Measurements from ENCODE around the gene ANGPTL8. TPM values are rescaled to one million over a fixed set of nuclear protein-coding genes. Genes with fewer than 3 reads are reported as not detected.

ANGPTL8 gene
- total RNA-seq, 1 donor from 2014 or later: not detected

DNA sequence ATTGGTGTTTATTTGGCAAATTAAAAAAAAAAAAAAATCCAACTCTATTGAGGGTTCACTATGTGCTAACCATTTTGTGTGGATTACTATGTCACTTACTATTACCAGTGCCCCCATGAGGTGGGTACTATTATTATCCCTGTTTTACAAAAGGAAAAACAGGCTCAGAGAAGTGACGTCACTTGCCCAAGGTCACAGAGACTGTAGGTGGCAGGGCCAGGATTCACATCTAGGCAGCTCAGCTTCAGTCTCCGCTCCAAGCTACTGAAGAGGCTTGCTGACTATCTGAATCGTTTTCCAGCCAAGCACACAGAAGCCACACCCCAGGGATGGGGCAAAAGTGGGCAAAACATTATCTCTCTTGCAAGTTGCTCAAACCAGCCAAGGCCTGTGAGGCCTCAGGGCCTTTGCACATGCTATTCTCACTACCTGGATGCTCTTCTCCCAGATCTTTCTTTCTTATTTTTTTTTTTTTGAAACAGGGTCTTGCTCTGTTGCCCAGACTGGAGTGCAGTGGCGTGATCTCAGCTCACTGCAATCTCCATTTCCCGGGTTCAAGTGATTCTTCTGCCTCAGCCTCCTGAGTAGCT, 4.8 kb upstream of the ANGPTL8 start:
- intact Hi-C loops (cut with micrococcal nuclease): no loop called here

DNA sequence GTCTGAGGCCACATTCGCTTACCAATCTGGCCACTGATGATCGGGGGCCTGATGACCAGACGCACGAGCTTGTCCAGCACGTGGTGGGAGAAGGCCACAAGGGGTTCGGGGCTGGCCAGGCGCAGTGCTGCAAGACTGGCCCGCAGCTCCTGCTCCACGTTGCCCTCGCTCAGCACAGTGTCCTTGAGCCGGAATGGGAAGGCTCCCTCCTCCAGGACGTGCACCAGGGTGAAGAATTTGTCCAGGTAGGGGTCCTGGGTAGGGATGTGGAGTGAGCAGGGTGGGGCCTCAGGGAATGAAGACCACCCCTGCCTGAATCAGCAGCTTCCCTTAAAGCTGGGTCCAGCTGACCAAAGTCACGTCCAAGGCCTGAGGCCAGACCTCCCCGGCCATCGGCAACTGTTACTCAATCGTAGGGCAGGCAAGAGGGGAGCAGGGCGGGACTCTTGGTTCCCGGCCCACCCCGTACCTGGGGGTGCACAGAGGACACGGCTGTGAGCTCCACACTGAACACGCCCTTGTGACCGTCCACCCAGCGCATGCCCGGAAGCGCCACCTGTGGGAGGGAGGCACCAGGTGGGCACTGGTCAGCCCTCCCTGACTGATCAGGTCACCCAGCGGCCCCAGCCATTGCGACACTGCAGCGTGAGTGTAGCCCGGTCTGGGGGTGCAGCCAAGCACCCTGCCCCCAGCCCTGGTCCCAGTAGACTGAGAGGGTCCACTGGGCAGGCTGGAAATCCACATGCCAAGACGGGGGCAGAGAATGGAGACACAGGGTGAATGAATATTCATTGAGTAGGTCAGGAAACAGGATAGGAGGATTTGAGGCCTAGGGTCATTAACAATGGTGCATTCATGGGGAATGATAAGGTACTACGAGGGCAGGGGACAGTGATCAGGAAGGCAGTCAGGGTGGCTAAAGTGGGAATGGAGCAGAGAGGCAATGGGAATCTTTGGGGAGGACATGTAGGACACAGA, 2.8 kb upstream of the ANGPTL8 start:
- intact Hi-C loops (cut with micrococcal nuclease): no loop called here

DNA sequence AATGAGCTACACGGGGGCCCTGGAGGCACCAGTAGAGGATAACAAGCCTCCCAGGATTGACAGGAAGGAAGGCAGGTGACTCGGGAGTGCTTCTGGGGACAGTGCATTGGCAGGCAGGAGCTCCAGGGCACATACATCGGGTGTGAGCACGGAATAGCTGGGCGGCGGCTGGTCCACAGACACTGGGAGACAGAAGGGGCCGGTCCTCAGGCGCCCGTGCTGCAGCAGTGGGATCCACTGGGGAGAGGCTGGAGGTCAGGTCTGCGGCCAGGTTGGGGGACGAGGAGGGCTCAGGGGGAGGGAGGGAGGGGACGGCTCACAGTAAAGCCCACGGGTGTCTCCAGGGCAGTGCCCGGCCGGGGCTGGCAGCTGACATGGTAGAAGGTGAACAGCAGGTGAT, 2.1 kb upstream of the ANGPTL8 start:
- intact Hi-C loops (cut with micrococcal nuclease): no loop called here

DNA sequence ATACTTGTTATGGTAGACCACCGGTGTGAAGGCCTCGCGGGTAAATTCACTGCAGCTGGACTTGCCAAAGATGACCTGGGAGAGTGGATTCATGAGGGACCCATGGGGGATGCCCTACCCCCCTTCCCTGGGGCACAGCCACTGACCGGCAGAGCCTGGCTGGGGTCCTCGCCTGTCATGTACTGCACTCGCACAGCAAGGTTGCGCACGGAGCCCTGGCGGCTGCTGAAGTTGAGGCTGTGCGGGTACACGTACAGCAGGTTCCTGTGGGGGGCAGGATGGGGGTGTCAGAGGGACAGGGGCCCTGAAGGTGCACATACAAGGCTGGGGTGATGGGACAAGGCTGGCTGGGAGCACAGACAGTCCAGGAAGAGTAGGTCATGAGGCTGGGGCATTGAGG, 1.4 kb upstream of the ANGPTL8 start:
- intact Hi-C loops (cut with micrococcal nuclease): no loop called here

DNA sequence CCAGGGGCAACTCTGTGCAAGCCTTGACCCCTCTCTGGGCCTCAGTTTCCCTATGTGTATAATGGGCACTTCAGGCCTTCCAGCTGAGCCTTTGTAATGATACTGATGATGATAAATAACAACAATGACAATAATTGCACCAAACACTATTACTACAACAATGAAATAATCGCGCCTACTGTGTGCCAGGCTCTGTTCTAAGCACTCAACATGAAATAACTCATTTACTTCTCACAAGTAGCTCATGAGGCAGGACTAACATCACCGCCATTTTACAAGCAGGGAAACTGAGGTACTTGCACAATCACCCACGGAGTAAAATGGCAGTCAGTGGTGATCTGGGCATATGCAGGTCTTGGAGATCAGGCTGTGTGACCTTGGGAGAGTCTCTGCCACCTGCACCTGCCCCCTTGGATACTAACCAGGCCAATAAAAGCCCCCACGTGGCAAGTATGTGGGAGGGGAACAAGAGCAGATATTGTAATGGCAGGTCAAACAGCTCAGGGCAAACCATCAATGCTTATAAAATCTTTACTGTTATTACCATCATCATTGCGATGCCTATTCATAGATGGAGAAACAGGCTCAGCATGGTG, 540 bp upstream of the ANGPTL8 start:
- intact Hi-C loops (cut with micrococcal nuclease): no loop called here

DNA sequence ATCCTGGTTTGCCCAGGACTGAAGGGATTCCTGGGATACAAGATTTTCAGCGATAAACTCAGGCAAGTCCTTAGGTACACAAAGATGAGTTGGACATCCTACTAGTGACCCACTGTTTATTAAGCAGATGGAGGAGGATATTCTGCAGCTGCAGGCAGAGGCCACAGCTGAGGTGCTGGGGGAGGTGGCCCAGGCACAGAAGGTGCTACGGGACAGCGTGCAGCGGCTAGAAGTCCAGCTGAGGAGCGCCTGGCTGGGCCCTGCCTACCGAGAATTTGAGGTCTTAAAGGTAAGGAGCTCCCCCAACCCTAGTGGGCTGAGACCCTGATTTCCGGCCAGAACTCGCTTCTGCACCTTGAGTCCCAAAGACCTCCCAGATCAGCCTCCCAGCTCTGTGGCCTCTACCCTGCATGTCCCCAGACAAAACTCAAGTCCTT, 607 bp downstream of the ANGPTL8 start:
- intact Hi-C loops (cut with micrococcal nuclease): no loop called here

DNA sequence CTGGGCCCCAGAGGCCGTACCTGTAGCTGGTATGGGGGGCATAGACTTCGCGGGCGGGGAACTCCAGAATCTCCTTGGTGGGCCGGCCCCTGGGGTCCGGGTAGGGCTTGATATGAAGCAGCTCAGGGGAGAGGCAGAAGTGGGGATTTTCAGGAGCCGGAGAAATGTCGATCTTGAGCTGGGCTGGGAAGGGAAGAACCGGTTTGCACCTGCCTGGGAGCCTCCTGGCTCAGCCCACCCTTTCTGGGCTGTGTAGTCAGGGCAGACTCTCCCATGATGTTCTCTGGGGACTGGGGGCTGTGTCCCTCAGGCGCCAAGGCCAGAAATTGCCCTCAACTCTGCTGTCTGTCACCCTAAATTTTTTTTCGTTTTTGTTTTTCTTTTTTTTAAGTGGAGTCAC, 2.6 kb downstream of the ANGPTL8 start:
- intact Hi-C loops (cut with micrococcal nuclease): no loop called here

DNA sequence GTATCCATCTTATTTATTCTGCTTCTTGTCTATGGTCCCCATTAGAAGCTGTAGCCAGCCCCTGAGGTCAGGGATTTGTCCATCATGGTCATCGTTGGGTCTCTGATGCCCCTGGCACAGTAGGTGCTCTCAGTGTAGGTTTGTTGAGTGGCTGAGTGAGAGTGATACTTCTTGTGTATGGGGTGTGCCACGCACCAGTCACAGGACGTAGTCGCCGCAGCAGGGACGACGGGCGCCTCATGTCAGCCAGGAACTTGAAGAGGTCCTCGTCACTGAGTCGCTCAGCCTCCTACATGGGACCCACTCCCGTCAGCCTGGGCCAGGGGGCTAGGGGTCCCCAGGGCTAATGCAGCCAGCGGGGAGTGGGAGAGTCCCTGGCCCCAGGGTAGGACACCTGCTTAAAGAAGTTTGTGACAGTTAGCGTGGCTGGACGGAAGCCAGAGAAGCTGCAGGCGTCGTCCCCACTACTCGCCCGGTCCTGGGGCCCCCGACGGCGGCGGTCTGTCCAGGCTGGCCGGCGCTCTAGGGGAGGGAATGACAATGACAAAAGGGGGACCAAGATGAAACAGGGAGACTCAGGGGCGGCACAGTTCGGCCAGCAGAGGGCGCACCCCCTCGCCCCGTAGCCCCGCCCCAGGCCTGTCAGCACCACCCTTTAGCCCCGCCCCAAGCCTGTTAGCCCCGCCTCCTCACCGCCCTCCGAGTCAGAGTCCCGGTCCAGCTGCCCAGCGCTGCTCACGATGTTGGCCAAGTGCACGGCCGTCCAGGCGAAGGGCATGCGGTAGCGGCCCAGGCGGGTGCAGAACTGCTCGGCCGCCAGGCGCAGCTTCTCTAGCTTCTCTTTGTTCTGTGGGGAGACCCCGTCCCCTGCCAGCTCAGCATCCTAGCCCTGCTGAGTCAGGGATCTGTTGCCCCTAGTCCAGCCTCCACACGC, 3.7 kb downstream of the ANGPTL8 start:
- intact Hi-C loops (cut with micrococcal nuclease): no loop called here

DNA sequence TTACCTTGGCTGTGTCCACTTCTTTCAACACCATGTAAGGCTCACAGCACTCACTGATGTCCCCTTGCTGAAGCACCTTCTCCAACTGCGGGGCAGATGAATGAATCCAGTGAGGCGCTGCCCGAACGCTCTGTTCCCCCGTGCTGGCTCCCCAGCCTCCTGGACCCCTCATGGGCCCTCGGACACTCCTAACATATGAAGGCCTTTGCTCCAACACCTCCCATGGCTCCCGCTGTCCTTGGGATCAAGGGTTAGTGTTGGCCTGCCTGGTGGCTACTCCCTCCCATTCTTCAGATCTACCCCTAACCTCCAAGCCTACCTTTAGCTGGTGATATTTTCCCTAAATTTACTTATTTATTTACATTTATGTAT, 4.4 kb downstream of the ANGPTL8 start:
- intact Hi-C loops (cut with micrococcal nuclease): no loop called here

DNA sequence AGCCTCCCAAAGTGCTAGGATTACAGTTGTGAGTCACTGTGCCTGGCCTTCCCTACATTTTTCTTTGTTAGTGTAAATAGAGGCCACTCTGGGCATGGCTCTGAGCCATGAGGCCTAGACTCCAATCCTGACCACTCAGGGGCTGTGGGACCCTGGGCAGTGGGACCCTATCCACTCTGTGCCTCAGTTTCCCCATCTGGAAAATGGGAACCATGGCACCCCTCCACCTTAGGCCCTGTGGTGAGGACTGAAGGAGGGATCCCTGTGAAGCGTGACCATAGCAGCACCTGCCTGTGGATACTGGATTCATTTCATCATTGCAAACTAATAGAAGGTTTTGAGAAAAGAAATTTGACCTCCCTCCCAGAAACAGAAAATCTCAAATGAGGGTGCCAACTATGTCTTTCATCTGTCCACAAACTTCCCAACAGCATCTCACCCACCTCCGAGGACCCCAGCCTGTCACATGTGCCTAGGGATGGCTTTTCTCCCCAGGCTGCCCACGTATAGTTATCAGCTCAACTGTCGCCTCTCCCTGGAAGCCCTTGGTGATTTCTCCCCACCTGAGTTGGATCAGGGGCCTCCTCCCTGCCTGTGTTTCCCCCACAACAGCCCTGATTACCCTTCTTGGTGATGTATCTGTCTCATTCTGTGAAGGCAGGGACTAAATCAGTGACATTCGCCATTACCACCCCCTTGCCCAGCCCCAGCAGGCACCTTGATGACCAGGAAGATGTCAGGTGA, 5.6 kb downstream of the ANGPTL8 start:
- intact Hi-C loops (cut with micrococcal nuclease): no loop called here

DNA sequence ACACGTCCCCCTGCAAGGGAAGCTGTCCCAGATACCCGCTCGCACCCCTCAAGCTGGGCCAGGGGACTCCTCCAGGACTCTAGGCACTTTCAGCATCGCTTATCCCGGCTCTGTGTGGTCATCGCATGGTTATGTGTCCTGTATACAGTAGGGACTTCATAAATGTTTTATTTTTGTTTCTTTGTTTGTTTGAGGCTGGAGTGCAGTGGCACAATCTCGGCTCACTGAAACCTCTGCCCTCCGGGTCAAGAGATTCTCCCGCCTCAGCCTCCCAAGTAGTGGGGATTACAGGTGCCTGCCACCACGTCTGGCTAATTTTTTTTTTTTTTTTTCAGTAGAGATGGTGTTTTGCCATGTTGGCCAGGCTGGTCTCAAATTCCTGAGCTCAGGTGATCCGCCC, 7.5 kb downstream of the ANGPTL8 start:
- intact Hi-C loops (cut with micrococcal nuclease): no loop called here

DNA sequence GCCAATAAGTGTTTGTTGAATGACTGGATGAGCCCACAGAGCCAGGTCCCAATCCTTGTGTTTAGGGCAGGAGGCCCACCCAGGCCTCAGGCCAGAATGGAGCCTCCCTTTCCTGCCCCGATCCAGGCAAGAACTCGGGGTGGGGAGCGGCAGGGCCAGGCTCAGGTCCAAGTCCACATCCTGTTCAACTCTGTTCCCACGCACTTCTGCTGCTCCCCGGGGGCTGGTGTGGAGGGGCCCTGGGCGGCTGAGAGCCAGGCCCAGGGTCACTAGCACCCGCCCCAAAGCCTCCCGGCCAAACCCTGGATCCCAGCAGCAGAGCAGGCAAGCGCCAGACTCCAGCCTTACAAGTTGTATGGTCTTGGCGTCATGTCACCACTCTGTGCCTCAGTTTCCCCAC, 8.0 kb downstream of the ANGPTL8 start:
- intact Hi-C loops (cut with micrococcal nuclease): no loop called here

DNA sequence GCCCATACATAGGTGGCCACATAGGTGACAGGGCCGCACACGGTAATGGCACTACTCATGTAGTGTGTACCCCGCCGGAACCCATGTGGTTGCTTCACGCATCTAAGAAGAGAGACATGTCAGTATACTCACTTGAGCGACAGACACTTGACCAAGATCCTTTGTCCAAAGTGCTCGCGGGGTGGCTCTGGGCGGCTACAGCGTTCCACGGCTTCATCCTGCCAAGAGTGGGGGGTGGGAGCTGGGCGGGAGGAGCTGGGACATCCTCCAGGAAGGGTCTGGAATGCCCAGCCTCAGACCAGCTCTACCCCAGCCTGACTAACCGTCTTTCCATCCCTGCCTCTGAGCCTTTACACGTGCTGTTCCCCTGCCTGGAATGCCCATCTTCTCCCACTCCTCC, 8.5 kb downstream of the ANGPTL8 start:
- intact Hi-C loops (cut with micrococcal nuclease): no loop called here

DNA sequence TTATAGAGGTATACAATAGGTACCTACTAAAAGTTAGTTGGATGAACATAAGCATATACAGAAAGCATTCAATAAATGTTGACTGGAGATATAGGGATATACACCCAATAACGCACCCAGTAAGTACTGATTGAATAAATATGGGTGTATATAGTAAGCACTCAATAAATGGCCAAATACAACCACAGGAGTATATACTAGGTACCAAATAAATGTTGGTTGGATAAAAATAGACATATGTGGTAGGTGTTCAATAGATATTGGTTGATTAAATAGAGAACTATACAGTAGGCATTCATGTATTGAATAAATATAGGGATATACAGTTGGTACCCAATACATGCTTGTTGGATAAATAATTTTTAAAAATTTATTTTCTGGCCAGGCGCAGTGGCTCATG, 9.4 kb downstream of the ANGPTL8 start:
- intact Hi-C loops (cut with micrococcal nuclease): no loop called here

DNA sequence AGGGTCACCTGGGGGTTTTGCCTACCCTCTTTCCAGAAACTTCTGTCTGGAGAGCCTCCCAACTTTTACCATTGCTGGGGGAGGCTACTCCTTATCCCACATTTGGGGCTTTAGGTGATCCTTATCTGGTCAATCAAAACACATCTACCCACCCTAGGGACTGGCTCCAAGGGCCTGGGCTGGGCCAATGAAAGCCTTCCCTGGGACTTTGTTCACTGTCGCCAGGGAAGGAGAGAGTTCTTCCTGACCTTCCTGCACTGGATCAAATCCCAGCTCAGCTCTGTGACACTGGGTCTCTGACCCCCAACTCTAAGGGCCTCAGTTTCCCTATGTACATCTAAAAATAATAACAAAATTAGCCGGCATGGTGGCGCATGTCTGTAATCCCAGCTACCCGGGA, 11.8 kb downstream of the ANGPTL8 start:
- intact Hi-C loops (cut with micrococcal nuclease): no loop called here

DNA sequence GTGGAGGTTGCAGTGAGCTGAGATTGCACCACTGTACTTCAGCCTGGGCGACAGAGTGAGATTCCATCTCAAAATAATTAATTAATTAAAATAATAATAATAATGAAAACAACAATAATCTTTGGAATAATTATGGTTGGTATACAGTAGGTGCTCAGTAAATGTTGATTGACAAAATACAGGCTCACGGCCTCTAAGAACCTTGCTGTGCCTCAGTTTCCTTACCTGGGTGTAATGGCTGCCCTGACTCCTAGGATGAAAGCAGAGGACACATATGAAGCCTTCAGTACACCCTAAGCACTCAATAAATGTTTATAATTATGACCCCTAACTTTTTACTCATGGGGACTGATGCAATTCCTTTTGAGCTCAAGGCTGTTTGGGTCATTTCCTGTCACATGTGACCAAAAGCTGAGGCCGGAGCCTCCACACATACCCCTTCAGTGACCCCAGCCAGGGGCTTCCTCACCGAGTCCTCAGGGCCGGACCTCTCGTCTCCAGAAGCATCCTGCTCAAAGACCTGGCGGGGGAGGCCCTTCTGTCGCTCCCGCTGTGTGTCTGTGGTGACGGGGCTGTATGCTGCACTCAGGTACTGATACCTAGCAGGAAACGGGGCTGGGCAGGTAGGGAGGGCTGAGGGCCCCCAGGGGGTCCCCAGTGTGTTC, 12.4 kb downstream of the ANGPTL8 start:
- intact Hi-C loops (cut with micrococcal nuclease): no loop called here

DNA sequence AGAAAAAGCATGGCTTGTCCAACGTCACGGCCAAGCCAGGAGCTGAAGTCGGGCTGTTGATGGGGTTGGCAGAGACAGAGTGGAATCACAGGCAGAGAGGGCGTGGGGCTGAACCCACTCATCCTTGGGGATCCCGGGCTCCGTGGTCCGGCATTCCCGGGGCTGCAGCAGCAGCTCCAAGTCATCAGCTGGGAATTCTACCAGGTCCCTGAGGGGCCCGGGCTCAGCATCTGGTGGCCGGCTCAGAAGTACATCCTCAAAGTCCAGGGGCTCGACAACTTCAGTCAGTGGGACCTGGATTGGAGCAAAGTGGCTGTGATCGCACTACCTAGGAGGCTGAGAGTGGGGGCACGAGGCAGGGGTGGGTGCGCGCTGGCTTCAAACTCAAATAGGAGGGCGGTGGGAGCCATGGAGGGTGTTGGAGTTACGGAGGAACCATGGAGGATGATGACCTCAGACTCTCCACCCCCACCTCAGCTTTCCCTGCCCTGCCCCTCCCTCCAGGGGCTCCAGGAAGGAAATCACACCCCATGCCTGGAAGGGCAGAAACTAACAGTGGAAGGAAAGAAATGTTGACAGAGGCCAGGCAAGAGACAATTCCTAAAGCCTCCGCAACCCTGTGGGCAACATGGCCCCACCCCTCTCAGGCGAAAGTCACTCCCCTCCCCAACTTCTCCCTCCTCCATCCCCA, 13.4 kb downstream of the ANGPTL8 start:
- intact Hi-C loops (cut with micrococcal nuclease): no loop called here

DNA sequence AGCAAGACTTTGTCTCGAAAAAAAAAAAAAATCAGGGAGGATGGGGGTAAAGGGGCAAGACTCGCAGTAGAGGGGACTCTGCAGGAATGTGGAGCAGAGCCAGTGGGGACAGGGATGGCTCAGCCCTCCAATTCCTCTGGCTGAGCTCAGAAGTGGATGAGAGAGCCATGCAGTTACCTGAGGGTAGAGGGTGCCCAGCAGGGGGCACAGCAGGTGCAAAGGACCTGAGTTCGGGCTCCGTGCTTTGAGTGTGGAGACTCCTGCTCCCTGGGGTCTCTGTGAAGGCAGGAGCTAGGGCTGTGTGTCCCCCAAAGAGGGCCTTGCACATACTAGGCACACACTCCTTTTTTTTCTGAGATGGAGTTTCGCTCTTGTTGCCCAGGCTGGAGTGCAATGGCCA, 15.2 kb downstream of the ANGPTL8 start:
- intact Hi-C loops (cut with micrococcal nuclease): no loop called here

DNA sequence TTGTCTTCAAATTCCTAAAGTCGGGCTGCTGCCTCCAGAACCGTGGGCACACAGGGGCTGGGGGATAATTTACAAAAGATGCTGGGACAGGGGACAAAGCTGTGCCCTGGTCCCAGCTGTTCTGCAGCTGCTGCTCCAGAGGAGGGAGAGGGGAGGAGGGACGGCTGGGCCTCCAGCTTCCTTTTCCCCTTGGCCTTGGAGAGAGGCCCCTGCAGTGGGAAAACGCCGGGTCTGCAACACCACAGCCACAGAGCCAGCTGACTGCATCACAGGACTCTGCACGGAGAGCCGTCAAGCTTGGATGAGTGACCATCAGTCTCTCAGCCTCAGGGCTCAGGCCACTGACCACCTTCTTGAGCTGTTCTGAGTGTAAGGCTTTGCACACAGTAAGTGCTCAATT, 16.8 kb downstream of the ANGPTL8 start:
- intact Hi-C loops (cut with micrococcal nuclease): no loop called here

Measured in T-helper 2 cell treated with Interferon-gamma antibody and Interleukin-4, amounts not matched to agents 100 ng/mL and 5 ng/mL, for 36 hours (primary cell).